ENCODE results near the gene TBC1D17.

The TBC1D17 gene

DNA sequence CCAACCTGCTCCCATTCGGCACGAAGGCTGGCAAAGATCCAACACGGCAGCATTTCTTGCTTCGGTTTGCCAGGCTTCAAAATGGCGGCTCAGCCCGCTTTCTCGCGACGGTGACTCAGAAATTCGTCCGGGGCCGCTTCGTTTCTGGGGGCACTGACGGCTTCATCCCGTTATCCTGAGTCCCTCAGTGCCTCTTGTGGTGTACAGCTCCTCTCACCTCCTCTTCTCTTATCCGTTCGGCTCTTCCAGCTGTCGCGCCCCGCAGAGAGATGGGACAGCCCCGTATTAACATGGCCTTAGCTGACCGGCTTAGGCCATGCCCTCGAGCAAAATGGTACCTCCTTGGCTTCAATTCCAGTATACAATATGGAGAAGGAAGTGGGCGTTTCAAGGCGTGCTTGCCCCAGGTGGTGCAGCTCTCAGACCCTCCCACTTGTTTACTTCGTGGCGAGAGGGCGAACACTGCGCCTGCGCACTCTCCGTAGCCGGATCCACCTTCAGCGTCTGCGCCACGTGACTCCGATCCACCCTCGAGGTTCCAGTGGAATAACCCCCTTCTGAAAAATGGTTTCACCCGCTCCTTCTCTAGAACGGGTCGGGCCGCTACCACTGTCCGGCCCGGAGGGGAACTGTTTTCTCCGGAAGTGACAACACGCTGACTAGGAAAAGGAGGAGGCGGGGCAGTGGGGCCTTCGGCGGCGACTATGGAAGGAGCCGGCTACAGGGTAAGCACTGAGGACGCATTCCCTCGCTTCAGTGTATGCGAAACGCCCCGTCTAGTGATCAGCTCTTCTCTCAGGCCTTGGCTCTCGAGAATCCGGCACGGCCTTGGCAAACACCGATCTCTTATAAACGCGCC, at the start of gene TBC1D17, which contains the start of gene AKT1S1:
TBC1D17 (plus strand) TSS at position 683 of the 859 bp plus-strand sequence; CDS start at position 705, 22 bp downstream.
AKT1S1 (minus strand) TSS at position 336 of the 859 bp plus-strand sequence. CDS start 4,060 bp downstream, outside the sequence.
- peak; percentile 99 for DNase-seq

DNA sequence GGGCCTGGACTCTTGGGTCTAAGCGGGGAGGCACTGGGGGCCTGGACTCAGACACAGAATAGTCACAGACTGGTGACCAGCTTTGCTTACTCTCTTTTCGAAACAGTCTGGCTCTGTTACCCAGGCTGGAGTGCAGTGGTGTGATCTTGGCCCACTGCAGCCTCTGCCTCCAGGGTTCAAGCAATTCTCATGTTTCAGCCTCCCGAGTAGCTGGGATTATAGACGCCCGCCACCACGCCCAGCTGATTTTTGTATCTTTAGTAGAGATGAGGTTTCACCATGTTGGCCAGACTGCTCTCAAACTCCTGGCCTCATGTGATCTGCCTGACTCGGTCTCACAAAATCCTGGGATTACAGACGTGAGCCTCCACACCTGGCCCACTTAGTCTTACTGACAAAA, 48.3 kb upstream of the TBC1D17 start:
- no peak for DNase-seq

DNA sequence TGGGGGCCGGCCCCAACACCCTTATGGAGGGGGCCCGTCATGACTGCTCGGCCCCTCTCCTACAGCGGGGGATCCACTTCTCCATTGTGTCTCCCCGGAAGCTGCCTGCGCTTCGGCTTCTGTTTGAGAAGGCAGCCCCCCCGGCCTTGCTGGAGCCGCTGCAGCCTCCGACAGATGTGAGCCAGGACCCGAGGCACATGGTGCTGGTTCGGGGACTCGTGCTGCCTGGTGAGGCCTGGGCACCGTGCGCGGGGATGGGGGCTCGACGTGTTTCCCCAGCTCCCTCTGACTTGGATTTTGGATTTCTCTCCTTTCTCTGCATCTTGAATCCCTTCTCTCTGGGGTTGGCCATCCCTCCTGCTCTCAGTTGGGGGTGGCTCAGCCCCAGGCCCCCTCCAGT, 47.8 kb upstream of the TBC1D17 start:
- no peak for DNase-seq

DNA sequence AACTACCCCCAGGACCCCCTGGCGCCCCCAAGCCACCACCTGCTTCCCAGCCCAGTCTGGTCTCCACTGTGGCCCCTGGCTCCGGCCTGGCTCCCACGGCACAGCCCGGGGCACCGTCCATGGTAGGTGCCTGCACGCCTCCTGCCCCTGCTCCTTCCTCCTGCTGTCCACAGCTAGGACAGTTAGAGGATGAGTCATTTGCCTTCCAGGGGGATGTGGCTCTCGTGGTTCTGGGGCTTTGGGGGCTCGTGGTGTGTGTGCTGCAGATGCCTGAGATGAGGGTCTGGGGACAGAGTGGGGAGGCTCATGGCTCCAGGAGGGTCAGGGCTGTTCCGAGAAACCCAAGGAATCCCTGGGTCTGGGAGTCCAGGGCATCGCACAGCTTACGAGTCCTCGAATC, 46.7 kb upstream of the TBC1D17 start:
- DNase-seq = no peak

DNA sequence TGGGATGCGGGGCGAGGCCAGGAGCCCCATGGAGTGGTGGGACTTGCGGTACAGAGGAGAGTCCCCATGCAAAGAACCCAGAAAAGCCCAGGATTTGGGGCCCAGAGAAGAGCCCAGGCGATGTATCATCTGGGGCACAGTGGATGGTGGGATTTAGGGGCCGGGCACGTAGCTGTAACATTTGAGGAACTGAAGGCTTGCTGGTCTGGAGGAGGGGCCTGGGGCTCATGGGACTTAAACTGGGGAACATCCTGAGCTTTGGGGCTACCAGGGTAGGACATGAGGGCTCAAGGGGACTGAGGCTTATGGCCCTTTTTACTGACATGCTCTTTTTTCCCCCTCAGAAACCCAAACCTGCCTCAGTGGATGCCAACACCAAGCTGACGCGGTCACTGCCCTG, 45.9 kb upstream of the TBC1D17 start:
- no peak for DNase-seq

DNA sequence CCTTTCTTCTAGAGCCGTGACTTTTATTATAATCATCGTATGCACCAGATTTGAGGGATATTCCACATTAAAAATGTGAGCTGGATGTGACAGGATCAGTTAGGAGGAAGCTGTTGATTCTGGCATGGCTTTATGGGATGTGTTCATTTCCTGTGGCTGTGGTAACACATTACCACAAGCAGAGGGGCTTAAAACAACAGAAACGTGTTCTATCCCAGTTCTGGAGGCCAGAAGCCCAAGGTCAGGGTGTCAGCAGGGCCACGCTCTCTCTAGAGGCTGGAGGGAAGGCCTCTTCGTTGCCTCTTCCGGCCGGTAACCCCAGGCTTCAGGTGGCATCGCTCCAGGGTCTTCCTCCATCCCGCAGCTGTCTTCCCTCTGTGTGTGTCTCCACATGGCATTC, 44.9 kb upstream of the TBC1D17 start:
- DNase-seq = no peak

DNA sequence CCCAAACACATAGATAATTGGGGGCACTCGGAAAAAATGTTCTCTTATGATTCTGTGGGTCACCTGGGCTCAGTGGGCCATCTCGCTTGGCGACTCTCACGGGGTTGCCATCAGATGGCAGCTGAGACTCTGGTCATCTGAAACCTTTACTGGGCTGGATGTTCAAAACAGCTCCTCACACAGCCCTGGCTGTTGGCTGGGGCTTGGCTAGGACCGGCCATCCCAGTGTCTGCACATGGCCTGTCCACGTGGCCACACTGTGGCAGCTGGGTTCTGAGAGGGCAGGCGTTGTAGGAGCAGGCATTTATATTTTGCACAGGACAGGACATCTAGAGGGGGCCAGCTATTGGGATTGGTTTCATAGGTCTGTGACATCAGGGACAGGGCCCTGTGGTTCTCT, 43.9 kb upstream of the TBC1D17 start:
- DNase-seq = no peak

DNA sequence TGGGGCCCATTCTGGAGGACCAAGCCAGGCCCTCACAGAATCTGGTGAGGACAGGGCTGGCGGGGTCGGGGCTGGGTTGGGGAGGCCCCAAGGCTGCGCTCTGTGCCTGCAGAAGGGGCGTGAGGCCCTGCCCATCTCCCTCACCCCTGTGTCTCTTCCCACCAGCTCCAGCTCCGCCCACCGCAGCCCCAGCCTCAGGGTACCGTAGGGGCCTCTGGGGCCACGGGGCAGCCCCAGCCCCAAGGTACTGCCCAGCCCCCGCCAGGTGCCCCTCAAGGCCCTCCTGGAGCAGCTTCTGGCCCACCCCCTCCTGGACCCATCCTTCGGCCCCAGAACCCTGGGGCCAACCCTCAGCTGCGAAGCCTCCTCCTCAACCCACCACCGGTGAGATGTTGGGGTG, 41.9 kb upstream of the TBC1D17 start:
- no peak for DNase-seq

DNA sequence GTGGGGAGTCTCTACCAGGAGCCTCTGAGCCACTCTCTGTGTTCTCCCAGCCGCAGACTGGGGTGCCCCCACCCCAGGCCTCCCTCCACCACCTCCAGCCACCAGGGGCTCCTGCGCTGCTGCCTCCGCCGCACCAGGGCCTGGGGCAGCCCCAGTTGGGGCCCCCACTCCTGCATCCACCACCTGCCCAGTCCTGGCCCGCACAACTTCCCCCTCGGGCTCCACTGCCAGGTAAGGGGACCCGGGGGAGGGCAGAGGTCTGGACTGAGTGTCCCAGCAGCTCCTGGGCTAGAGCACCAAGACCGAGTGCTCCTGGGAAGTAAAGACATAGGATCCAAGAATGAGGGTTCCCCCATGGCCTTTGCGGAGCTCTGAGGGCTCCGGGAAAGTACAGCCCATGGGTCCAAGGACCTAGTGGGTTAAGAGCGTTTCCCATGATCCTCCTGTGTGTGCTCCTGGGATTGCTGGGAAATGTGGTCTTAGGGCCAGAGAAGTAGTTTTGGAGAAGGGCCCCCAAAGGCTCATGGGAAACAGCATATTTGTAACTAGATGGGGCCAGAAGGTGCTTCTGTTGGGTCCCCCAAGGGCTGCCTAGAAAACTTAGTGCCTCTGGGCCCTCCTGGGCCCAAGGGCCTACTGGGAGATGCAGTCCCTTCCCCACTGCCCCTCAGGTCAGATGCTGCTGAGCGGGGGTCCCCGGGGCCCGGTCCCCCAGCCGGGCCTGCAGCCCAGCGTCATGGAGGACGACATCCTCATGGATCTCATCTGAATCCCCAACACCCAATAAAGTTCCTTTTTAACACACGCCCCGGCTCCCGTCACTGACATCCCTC, 41.1 kb upstream of the TBC1D17 start:
- no peak for DNase-seq

DNA sequence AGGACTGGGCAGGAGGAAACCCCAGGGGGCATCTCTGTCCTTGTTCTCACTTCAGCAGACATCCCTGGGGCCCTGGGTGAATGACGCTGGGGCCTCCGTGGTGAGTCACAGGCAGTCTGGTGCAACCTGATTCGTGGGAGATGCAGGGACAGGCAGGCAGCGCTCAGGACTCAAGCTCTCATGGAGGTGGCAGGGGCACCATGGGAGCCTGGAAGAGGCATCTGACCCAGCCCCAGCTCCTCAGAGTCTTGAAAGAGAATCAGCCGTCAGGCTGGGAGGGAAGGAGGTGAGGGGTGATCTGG, 40.5 kb upstream of the TBC1D17 start:
- no peak for DNase-seq

DNA sequence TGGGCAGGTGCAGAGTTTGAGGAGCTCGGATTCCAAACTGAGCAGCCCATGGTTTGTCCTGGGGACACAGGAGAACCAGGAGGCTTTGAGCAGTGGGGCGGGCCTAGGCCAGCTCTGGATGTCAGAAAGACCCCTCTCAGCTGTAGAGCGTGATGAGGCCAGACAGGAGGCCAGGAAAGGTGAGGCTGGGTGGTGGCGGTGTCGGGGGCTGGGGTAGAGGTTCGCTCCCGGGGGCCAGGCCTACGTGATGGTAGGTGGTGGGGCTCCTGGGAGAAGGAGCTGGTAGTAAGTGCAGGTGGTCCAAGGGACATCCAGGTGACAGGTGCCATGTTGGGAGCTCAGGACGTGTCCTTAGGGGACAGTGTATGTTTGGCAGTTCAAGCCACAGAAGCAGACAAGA, 40.1 kb upstream of the TBC1D17 start:
- no peak for DNase-seq

DNA sequence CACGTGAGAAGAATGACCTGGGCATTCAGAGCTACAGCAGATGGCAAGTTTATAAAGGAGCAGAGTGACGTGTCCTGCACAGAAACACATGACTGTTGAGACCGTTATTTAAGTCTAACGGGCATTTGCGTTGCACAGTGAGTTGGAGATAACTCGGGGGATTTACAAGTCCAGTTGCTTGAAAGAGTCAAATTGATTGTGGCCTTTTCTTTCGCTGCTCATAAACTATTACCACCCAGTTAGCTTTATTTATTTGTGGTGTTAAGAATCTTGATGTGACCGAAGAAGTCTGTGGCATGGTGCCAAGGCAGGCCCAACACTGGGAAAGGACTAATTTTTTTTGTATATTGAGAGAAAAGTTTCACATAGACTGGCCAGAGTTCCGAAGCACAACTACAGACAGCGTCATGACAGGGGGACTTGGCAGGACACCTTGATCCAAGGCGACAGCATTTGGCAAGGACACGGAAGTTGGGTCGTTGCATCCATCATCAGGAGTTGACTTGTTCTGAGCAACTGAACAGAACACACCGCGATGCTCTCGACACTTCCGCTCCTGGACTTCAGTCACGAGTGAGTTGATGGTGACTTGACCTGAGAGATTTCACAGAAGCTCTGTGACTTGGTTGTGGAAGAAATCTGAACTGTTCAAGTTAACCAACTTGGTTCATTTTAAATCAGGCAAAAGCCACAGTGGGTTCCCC, 38.5 kb upstream of the TBC1D17 start:
- no peak for DNase-seq

DNA sequence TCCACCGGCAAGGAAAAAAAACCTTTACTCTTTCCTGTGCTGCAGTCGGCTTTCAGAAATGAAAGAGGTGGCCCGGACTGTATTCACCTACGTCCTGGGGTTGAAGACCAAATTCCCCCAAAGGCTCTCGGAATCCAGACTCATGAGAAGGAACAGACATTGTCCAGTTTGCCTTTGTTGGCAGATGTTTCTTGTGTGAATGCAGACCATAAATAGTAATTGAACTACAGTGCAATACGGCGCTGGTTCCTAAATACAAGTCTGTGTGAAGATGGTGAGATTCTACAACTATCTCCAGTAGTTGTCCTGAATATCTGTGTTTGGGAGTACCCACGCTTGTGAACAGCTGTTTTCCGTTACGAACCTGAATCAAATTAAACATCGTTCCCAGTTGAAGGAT, 37.8 kb upstream of the TBC1D17 start:
- DNase-seq = no peak

DNA sequence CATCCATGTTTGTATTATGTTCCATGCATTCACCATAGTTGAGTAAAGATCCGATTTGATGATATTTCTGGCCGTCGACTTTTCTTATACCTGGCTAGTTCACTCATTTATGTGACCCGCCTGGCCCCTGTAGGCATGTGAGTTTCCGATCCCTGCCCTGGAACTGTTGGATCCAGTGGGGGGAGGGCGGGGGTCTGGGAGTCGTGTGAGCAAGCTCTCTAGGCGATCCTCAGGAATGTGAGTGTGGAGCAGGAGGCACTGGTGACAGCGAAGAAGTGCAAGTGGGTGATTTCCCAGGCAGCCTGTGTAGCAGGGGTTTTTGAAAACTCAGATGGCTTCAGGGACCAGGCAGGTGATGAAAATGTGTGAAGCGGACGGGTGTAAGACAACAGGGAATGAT, 37.2 kb upstream of the TBC1D17 start:
- DNase-seq = no peak

DNA sequence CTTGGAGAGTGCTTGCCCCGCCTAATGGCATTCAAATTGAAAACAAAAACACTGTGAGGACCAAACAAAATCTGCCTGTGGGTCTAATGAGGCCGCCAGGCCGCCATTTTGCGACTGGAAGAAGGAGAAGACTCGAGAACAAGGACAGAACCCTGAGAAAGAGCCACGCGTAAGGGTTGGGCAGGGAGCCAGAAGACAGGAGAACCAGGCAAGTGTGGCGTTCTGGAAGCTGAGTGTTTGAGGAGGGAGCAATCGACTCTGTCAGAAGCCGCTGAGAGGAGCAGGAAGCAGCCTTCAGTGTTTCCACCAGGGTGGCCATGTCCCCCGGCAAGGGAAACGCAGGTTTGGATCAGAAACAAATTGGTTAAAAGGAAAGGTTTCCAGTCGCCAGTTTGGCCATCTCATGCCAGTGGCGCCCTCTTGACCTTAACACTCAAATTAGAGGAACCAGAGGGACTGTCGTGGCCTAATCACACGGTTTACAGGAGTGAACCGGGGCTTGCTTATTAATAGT, 36.7 kb upstream of the TBC1D17 start:
- no peak for DNase-seq

DNA sequence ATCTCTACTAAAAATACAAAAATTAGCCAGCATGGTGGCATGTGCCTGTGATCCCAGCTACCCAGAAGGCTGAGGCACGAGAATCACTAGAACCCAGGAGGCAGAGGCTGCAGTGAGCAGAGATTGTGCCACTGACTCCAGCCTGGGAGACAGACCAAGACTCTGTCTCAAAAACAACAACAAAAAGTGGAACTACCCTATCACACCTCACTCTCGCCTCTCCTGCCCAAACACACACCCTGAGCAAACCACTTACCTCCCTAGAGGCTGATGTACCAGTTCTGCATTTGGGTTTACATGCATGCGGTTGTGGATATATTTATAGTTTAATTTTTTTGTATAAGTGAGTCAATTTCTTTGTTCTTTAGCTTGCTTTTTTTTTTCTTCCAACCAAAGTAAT, 34.2 kb upstream of the TBC1D17 start:
- DNase-seq = no peak

DNA sequence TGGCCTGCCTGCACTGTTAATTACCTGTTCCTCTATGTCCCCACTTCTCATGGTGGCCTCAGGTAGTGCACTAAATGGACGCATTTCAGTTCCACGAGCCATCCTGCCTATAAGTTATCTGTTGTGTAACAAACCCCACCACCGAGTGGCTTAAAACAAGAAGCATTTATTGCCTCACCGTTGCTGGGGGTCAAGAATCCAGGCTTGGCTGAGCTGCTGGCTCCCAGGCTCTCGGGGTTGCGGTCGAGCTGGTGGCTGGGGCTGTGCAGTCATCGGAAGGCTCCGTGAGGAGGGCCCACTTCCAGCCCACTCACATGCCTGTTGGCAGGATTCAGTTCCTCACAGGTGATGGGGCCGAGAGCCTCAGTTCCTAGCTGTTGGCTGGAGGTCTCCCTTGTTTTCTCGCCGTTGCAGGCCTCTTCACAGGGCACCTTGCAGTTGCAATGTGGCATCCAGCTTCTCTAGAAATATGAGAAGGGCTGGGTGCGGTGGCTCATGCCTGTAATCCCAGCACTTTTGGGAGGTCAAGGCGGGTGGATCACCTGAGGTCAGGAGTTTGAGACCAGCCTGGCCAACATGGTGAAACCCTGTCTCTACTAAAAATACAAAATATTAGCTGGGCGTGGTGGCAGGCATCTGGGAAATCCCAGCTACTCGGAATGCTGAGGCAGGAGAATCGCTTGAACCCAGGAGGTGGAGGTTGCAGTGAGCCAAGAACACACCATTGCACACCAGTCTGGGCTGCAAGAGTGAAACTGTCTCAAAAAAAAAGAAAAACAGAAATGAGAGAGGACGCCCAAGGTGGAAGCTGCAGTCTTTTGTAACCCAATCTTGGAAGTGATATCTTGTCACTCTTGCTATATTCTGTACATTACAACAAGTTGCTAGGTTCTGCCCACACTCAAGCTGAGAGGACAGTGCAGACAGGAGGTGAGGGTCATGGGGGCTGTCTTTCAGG, 33.1 kb upstream of the TBC1D17 start:
- no peak for DNase-seq

DNA sequence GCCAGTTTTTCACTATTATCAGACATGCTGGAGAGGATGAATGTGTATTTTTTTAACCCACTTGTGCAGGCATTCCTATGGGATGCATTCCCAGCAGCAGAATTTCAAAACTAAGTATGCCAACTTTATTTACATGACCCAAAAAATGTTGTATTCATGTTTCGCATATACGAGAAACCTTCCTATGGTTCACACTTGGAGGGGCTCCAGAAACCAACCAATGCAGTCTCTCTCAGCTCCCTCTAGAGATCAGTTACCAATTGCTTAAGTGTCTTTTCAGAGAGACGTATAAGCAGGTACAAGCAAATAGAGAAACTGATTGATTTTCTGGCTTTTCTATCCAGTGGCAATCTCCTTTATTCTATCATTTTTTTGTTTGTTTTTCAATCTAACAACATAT, 32.1 kb upstream of the TBC1D17 start:
- DNase-seq = no peak

DNA sequence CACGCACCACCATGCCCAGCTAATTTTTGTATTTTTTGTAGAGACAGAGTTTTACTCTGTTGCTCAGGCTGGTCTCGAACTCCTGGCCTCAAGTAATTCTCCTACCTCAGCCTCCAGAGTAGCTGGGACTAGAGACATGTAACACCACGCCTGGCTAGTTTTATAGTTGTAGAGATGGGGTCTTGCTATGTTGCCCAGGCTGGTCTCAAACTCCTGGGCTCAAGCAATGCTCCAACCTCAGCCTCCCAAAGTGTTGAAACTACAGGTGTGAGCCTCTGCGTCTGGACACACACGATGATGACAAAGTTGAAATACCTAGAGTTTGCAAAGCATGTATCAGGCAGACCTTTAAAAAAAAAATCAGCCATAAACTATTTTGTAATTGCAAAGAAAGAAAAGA, 31.1 kb upstream of the TBC1D17 start:
- no peak for DNase-seq

DNA sequence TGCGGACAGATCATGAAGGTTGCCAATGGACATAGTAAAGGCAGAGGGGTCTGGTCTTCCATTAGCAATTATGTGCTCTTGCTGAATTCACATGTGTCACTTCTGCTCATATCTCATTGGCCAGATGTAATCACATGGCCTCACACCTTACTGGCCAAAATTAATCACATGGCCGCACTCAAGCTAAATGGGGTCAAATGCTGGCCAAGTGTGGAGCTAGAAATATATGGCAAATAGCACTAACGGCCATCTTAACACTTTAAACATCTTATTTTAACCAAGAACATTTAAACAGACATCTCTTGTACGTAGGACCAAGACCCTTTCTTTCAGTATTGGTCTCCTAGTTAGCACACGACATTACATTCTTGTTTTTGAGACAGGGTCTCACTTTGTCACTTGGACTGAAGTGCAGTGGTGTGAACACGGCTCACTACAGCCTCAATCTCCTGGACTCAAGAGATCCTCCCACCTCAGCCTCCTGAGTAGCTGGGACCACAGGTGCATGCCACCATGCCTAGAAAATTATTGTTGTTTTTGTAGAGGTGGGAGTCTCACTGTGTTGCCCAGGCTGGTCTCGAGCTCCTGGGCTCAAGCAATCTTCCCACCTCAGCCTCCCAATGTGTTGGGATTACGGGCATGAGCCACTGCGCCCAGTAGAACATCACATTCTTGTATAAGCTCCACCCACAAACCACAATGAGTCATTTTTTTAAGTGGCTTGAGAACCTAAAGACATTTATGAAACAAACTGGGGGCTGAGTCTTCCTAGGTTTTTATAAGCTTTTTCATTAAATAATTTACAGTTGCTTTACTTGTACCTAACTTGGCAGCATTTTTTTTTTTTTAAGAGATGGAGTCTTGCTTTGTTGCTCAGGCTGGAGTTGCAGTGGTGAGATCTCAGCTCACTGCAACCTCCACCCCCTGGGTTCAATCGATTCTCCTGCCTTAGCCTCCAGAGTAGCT, 29.5 kb upstream of the TBC1D17 start:
- DNase-seq = no peak

DNA sequence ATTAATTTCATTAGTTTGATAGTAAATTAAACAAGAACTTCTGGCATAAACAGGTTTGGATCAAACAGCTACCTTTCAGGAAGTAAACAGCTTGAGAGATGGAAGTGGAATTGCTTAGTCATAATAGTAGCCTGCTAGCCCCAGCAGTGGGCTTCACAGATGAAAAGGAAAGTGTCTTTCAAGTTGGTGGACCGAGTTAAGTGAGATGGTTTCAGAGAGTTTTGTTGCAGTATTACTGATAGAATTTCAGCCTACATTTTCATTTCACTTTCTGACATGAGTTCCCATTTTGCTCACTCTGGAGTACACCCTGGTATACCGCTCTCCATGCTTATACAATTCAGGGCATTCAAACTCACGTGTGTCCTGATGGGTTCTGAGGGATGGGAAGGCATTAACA, 28.6 kb upstream of the TBC1D17 start:
- DNase-seq = no peak

Data from NCI-H2171 (cell line).